HG03565 (cell line): ENCODE measurements around the gene BCAR3.
"Not testable (repeated sequence)": the region's sequence is repeated elsewhere in the genome, so short reads cannot be mapped to it uniquely, and the experiment has no call there.

Source experiments
- ATAC-seq: cut with Tn5 transposase; IDR thresholded peaks from one replicate; pipeline ENCODE4 v1.9.1; 2021; ENCODE audit warnings: mild to moderate bottlenecking, moderate library complexity; ENCODE audit not compliant: unreplicated experiment

BCAR3 gene

GRCh38 chr1:93600663-93601062 lies 81.0 kb downstream of the BCAR3 start:
- no peak for ATAC-seq

DNA sequence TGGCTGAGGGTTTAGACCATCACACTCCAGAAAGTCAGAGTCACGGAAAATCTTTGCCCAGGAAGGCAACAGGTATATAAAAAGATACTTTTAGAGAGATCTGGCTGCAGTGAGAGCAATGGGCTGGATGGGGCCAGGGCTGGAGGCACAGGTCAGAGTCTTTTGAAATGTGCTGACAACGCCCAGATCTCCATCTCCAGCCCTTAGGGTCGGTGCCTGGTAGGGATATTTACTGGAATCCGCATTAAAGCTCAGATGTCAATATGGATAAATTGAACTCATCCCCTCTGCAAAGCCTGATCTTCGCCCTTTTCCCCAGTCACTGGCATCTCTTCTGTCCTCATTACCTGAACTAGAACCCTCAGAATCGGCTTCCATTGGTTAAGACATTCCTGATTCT lies 82.2 kb downstream of the BCAR3 start:
- no peak for ATAC-seq

DNA sequence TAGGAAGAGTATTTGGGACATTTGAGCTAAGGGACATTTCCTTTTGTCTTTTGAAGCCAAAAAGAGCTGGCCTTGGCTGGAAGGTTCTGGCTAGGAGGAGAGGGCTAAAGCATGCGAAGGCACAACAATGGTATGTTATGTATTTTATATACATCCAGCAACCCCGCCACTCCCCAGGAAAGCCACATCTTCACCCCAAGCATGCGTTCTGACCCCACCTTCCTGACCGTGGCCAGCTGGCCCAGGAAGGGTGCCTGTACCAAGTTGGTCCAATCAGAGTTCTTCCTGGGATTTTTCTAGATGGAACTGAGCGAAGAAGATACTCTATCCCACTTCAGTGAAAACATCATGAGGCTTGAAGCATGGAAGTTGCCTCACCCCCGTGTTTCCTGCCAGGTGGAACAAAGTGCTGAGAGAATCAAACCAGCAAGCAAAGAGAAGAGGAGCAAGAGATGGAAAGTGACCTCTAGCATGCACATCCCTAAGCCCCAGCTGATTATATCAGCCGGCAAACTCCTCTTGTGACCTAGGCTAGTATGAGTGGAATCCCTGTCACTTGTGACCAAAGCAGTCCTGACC lies 82.7 kb downstream of the BCAR3 start:
- no peak for ATAC-seq

- no peak for ATAC-seq
These were observed 83.2 kb downstream of the BCAR3 start for GRCh38 chr1:93598396-93598795.

- ATAC-seq = no peak
These were observed 83.9 kb downstream of the BCAR3 start for GRCh38 chr1:93597709-93598108.

GRCh38 chr1:93596329-93597089 lies 85.1 kb downstream of the BCAR3 start:
- ATAC-seq = no peak

- no peak for ATAC-seq
These were observed 85.9 kb downstream of the BCAR3 start for GRCh38 chr1:93595743-93596142.

GRCh38 chr1:93595266-93595665 lies 86.4 kb downstream of the BCAR3 start:
- ATAC-seq = no peak

DNA sequence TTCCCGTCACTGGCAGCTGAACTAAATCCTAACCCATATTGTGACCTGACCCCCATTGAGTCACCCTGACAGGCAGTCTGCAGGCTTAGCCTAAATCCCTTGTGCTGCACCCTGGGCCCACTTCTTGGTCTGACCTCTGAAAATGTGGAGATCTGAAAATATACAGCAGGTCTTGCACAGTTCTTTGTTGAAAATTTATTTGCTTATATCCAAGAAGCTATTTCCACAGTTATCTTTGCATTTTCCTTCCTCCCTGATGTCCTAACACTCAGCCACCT lies 87.1 kb downstream of the BCAR3 start:
- no peak for ATAC-seq

DNA sequence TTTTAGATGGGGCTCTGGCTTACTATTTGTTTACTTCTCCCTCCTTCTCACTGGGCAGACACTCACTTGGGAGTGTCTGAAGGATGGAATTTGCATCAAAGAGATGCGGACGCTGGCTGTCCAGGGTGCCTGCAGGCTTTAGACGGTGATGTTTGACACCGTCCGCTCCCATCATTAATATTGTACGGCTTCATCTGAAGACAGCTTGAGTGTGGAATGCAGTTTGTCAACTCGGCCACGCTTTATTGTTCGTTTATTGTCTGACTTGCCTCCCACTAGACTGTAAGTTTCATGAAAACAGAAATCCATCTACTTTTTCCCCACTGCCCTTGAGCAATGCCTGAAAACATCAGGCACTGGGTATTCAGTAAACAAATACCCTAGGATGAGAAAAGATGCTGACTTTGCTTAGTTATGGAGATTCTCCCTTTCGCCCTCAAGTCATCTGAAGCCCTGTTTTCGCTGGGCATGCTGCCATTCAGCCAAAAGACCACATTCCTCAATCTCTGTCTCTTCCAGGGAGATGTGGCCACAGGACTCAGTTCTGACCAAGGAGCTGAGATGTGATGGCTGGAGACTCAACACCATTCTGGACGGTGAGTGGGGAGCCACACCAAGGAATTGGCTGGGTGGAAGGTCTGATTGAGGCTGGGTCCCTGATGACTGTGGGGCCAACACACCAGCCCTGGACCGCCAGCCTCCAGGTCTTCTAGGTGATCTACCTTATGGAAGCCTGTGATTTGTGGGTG lies 87.6 kb downstream of the BCAR3 start:
- no peak for ATAC-seq

DNA sequence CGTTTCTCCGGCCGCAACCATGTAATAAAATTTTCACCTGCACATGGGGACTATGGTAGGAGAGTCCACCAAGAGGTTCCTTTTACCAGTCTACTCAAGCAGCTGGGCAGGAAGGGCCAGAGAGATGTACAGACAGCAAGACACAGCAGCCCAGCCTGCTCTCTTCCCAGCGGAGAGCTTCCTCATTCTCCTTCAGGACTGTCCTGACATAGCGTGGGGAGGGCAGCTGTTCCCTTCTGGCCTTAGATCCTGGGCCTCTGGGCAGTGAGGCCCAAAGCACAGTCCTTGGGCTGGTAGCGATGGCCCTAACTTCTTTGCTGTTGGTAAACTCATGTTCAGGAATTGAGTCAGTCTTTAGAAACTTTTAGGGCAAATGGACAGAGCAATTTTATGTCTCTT lies 89.1 kb downstream of the BCAR3 start:
- ATAC-seq = no peak

GRCh38 chr1:93591676-93592550 lies 89.7 kb downstream of the BCAR3 start:
- peak; percentile 81 for ATAC-seq

DNA sequence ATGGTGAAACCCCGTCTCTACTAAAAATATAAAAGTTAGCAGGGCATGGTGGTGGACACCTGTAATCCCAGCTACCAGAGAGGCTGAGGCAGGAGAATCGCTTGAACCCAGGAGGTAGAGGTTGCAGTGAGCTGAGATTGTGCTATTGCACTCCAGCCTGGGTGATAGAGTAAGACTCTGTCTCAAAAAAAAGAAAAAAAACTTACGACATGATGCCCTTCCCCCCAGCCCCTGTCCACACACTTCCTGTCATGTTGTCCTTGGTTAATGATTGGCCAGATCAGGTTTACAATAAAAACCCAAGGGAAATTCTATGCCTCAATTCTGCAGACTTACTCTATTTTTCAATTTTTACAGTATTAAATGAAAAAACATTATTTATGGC lies 90.4 kb downstream of the BCAR3 start:
- not testable (repeated sequence) for ATAC-seq

DNA sequence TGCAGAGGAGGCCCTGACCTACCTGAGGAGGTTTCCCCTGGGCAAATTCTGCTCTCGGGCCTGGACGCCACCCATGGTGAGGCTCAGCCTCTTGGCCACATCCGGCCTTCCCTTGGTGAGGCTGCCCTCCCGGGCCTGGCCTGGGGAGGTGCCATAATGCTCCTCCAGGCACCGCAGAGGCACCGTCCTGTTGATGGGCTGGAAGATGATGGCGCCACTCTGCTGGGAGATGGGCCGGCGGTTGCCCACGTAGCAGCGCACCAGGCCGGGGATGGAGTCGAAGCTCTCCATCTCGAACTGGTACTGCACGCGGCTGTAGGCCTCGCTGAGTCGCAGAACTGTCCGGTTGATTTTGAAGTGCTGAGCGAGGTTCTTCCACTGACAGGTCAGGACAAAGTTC lies 92.7 kb downstream of the BCAR3 start:
- ATAC-seq = no peak

GRCh38 chr1:93588206-93588605 lies 93.4 kb downstream of the BCAR3 start:
- ATAC-seq = no peak

- ATAC-seq = no peak
These were observed 94.3 kb downstream of the BCAR3 start for GRCh38 chr1:93587354-93587753.

DNA sequence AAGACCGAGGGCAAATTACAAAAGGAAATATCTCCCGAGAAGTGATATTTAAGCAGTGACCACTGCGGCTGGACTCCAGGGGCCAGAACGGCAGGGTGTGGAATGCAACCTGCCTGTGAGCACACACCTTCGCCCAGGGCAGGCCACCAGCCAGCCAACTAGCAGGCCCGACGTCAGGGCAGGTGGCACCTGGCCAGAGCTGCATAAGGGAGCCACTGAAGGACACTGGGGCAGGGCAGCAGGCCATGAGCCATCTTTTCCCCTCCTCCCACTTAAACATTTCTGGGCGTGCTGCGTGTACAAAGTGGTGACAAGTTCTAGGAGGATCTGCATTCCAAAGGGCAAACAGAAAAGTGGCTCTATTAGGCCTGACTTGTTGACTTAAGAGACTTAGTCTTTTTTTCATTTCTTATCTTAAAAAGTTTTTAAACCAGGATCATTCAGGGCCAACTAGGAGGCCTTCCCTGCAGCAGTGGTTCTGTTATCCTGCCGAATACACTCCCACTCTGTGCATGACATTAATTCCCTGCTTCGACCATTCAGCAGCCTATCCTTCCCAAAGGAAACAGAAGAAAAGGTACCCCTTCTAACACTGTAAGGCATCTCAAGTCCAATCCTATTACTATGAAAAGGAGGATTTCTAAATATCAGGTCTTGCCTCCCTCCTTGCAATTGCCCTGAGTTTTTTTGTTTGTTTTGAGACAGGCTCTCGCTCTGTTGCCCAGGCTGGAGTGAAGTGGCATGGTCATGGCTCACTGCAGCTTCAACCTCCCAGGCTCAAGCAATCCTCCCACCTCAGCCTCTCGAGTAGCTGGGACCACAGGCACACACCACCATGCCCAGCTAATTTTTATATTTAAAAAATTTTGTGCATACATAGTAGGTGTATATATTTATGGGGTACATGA lies 96.3 kb downstream of the BCAR3 start:
- ATAC-seq = no peak

- no peak for ATAC-seq
These were observed 97.2 kb downstream of the BCAR3 start for GRCh38 chr1:93584261-93585003.
